ENCODE data around the gene ANO7. TPM values are rescaled to one million over a fixed set of nuclear protein-coding genes. Genes with fewer than 3 reads are reported as not detected.
A peak's percentile ranks its signal among the peaks of the same experiment; 100 is the strongest.

The ANO7 gene
- total RNA-seq, 6 donors from 2014 or later: 0.30 to 1.3 (median 1.1) TPM

DNA sequence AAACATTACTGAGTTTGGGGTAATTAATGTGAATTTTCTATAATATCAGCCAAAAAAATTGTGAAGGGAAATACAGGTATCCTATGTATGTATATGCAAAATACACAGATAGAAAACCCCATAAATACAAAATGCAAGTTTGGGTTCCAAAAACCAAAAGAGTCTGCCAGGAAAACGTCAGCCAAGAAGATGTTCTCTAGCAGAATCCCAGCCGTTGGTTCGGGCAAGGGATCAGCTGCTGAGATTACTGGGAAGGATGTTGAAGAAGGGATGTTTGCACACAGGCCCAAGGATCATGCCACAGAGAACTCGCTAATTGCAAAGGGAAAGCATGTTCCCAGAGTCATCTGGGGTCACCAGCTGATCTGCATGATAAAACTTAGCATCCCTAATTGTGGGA is 9.5 kb upstream of the ANO7 start:
- ATAC-seq (ENCODE audit: low FRiP score in 2 of 2) (no peak), DNase-seq (no peak)
- Histone ChIP-seq H3K36me3 (peaks cover 0 to 74% (median 54%) of the 10 kb centered on the region in 4 donors), H3K4me1 (no peaks in the 10 kb centered on the region), H3K27me3 (no peaks in the 10 kb centered on the region), H3K9me3 (no peaks in the 10 kb centered on the region), H3K4me3 (no peak overlapping the region), H3K27ac (peak overlapping the region in 1 of 4 donors; percentile 21)
- no peak for TF ChIP-seq EP300 (IDR thresholded peaks at IDR 0.05)
- no peak for TF ChIP-seq POLR2A (IDR thresholded peaks at IDR 0.05)
- TF ChIP-seq, protein P1, sequence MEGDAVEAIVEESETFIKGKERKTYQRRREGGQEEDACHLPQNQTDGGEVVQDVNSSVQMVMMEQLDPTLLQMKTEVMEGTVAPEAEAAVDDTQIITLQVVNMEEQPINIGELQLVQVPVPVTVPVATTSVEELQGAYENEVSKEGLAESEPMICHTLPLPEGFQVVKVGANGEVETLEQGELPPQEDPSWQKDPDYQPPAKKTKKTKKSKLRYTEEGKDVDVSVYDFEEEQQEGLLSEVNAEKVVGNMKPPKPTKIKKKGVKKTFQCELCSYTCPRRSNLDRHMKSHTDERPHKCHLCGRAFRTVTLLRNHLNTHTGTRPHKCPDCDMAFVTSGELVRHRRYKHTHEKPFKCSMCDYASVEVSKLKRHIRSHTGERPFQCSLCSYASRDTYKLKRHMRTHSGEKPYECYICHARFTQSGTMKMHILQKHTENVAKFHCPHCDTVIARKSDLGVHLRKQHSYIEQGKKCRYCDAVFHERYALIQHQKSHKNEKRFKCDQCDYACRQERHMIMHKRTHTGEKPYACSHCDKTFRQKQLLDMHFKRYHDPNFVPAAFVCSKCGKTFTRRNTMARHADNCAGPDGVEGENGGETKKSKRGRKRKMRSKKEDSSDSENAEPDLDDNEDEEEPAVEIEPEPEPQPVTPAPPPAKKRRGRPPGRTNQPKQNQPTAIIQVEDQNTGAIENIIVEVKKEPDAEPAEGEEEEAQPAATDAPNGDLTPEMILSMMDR (IDR thresholded peaks at IDR 0.05): no peak
- TF ChIP-seq POLR2AphosphoS5 (IDR thresholded peaks at IDR 0.05): no peak
- 72 to 78% methylated on average over 4 of the region's 4 CpGs for WGBS, 2 donors

DNA sequence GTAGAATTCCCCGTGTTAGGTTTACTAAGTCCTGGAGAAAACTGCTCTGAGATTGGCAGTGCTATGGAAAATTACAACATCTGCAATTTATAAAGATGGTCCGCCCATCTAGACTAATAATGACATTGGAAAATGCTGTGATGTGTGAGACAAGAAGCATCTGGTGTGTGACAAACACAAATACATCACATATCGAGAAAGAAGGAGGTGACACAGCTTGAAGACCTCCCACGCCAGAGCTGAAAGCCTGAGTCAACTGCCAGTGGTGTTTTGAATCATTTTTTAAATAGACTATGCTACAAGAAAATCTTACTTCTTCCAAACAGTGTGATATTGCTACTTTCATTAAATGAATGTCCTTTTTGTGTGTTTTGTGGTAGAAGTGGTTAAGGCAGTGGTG is 8.6 kb upstream of the ANO7 start:
- H3K27me3 ChIP-seq: no peaks in the 10 kb centered on the region
- ATAC-seq (ENCODE audit: low FRiP score in 2 of 2) (no peak), DNase-seq (no peak)
- WGBS, 2 donors: 74 to 81% methylated on average over 4 of the region's 4 CpGs
- H3K27ac ChIP-seq: no peak overlapping the region
- no peak overlapping the region for H3K4me3 ChIP-seq
- H3K4me1 ChIP-seq: no peaks in the 10 kb centered on the region
- peaks cover 0 to 68% (median 49%) of the 10 kb centered on the region in 4 donors for H3K36me3 ChIP-seq
- TF ChIP-seq POLR2AphosphoS5 (IDR thresholded peaks at IDR 0.05) (peak; percentile 18 to 55), EP300 (IDR thresholded peaks at IDR 0.05) (no peak)
- H3K9me3 ChIP-seq: no peaks in the 10 kb centered on the region

DNA sequence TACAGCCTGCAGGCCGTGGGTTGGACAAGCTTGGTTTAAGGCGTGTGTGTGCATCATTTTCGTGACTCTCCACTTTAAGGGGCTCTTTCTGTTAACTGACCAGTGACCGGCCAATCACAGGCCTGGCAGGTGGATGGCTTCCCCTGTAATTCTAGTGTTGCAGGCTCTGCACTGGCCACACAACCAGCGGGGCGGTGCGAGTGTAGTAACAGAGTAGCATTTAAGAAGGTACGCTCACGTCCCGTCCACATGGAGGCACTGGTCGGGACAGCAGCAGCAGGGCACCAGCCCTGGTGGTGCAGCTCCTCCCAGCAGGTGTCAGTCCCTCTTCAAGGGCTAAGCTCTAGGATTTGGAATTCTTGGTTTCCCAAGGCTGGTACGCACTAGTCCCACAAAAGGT is 8.0 kb upstream of the ANO7 start:
- H3K36me3 ChIP-seq: peaks cover 0 to 64% (median 44%) of the 10 kb centered on the region in 4 donors
- no peaks in the 10 kb centered on the region for H3K9me3 ChIP-seq
- ATAC-seq (ENCODE audit: low FRiP score in 2 of 2) (no peak), DNase-seq (no peak)
- no peaks in the 10 kb centered on the region for H3K27me3 ChIP-seq
- 91 to 95% methylated on average over 12 of the region's 12 CpGs for WGBS, 2 donors
- H3K27ac ChIP-seq: no peak overlapping the region
- TF ChIP-seq POLR2AphosphoS5 (IDR thresholded peaks at IDR 0.05): no peak
- TF ChIP-seq EP300 (IDR thresholded peaks at IDR 0.05): no peak
- TF ChIP-seq, protein P1 (IDR thresholded peaks at IDR 0.05): no peak
- no peak for TF ChIP-seq POLR2A (IDR thresholded peaks at IDR 0.05)
- no peaks in the 10 kb centered on the region for H3K4me1 ChIP-seq
- H3K4me3 ChIP-seq: no peak overlapping the region

DNA sequence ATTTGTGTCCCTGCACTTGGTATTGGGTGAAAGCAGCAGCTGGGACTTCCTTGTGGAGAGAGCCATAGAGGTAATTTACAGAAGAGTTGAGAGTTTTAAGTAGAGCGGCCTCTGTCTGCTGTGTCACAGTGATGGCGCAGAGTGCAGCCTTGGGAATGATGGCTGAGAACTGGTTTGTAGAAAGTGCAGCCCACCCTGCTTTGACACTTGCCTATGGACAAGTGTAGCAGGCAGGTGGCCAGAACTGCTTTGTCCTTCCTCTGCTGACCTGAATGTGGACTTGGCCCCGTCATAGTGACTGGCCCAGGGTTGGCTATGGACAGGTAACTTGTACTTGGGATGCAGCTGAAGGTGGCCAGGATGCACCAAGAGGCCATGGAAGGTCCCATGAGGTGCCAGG is 6.4 kb upstream of the ANO7 start:
- H3K36me3 ChIP-seq: peaks cover 0 to 52% (median 32%) of the 10 kb centered on the region in 4 donors
- TF ChIP-seq EP300 (IDR thresholded peaks at IDR 0.05): no peak
- TF ChIP-seq, protein P1 (IDR thresholded peaks at IDR 0.05): no peak
- TF ChIP-seq POLR2A (IDR thresholded peaks at IDR 0.05): no peak
- no peak for TF ChIP-seq POLR2AphosphoS5 (IDR thresholded peaks at IDR 0.05)
- ATAC-seq (ENCODE audit: low FRiP score in 2 of 2) (no peak), DNase-seq (no peak)
- H3K9me3 ChIP-seq: no peaks in the 10 kb centered on the region
- 97 to 100% methylated on average over 2 to 3 of the region's 3 CpGs for WGBS, 2 donors
- H3K4me3 ChIP-seq: no peak overlapping the region
- H3K27ac ChIP-seq: no peak overlapping the region
- H3K4me1 ChIP-seq: no peaks in the 10 kb centered on the region
- no peaks in the 10 kb centered on the region for H3K27me3 ChIP-seq

DNA sequence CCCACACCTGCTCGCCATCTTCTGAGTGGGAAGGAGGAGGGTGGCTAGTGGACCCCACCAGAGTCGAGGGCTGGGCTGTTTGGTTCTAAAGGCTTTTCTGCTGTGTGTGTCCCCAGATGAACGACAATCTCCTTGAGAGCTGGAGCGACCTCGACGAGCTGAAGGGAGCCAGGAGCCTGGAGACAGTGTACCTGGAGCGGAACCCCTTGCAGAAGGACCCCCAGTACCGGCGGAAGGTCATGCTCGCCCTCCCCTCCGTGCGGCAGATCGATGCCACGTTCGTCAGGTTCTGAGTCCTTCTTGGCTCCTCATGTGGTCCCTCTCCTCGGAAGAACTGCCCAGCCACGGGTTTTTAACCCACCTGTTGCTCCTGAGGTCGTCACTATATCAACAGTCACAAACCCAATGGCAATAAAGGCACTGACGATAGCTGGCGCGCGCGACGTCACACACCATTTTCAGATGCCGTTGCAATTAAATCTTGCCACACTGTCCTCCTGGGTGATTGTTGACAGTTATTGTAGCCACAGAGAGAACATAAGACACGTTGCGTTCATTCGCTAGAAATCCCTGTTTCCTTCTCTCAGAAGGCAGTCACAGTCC is 5.8 kb upstream of the ANO7 start:
- 94% methylated on average over 28 of the region's 28 CpGs for WGBS, 2 donors

More for the DNA sequence above, 5.8 kb upstream of the ANO7 start:
- H3K27ac ChIP-seq: no peak overlapping the region
- H3K4me1 ChIP-seq: no peaks in the 10 kb centered on the region
- ATAC-seq (ENCODE audit: low FRiP score in 2 of 2) (no peak), DNase-seq (no peak)
- peaks cover 0 to 50% (median 30%) of the 10 kb centered on the region in 4 donors for H3K36me3 ChIP-seq
- H3K27me3 ChIP-seq: no peaks in the 10 kb centered on the region
- no peak overlapping the region for H3K4me3 ChIP-seq
- no peak for TF ChIP-seq POLR2A (IDR thresholded peaks at IDR 0.05)
- TF ChIP-seq, protein P1 (IDR thresholded peaks at IDR 0.05): no peak
- TF ChIP-seq POLR2AphosphoS5 (IDR thresholded peaks at IDR 0.05): no peak
- no peak for TF ChIP-seq EP300 (IDR thresholded peaks at IDR 0.05)
- H3K9me3 ChIP-seq: no peaks in the 10 kb centered on the region
